ENCODE measurements around the gene RYR1.

RYR1 gene

DNA sequence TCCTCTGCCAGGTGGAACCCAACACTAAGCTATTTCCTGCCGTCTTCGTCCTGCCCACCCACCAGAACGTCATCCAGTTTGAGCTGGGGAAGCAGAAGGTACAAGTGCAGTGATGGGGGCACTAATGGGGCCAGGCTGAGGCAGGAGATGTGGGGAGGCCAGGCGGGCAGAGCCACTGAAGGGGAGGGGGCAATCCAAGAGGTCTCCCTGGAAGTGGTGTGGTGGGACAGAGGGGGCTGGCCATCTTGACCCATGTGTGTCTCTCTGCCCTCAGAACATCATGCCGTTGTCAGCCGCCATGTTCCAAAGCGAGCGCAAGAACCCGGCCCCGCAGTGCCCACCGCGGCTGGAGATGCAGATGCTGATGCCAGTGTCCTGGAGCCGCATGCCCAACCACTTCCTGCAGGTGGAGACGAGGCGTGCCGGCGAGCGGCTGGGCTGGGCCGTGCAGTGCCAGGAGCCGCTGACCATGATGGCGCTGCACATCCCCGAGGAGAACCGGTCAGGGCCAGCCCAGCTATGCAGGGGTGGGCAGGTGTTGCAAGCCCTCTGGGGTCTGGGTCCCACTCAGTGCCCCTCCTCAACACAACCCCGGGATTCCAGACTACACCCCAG lies 49.6 kb downstream of the RYR1 start:
- TF ChIP-seq CTCF (IDR thresholded peaks at IDR 0.05; ENCODE audit: control insufficient read depth, extremely low read depth, insufficient read depth) = no peak
- no peak overlapping the region for H3K4me3 ChIP-seq (ENCODE audit: low read depth, low read length)
- no peak for DNase-seq (ENCODE audit: low read depth)

- no peak overlapping the region for H3K4me3 ChIP-seq (ENCODE audit: low read depth, low read length)
- no peak for DNase-seq (ENCODE audit: low read depth)
- no peak for TF ChIP-seq CTCF (IDR thresholded peaks at IDR 0.05; ENCODE audit: control insufficient read depth, extremely low read depth, insufficient read depth)
Measured at GRCh38 chr19:38484747-38485146, 51.3 kb downstream of the RYR1 start.

- DNase-seq (ENCODE audit: low read depth) = no peak
- no peak for TF ChIP-seq CTCF (IDR thresholded peaks at IDR 0.05; ENCODE audit: control insufficient read depth, extremely low read depth, insufficient read depth)
- no peak overlapping the region for H3K4me3 ChIP-seq (ENCODE audit: low read depth, low read length)
Measured at GRCh38 chr19:38485541-38486285, 52.2 kb downstream of the RYR1 start.

GRCh38 chr19:38486731-38487336 lies 53.3 kb downstream of the RYR1 start:
- no peak overlapping the region for H3K4me3 ChIP-seq (ENCODE audit: low read depth, low read length)
- DNase-seq (ENCODE audit: low read depth) = no peak
- no peak for TF ChIP-seq CTCF (IDR thresholded peaks at IDR 0.05; ENCODE audit: control insufficient read depth, extremely low read depth, insufficient read depth)

- no peak overlapping the region for H3K4me3 ChIP-seq (ENCODE audit: low read depth, low read length)
- no peak for DNase-seq (ENCODE audit: low read depth)
- no peak for TF ChIP-seq CTCF (IDR thresholded peaks at IDR 0.05; ENCODE audit: control insufficient read depth, extremely low read depth, insufficient read depth)
Measured at GRCh38 chr19:38488096-38488495, 54.6 kb downstream of the RYR1 start.

GRCh38 chr19:38488776-38489481 lies 55.4 kb downstream of the RYR1 start:
- no peak overlapping the region for H3K4me3 ChIP-seq (ENCODE audit: low read depth, low read length)
- no peak for TF ChIP-seq CTCF (IDR thresholded peaks at IDR 0.05; ENCODE audit: control insufficient read depth, extremely low read depth, insufficient read depth)
- no peak for DNase-seq (ENCODE audit: low read depth)
